K562 (cell line): ENCODE data around the gene CEP128. TPM values are rescaled to one million over a fixed set of nuclear protein-coding genes. Genes with fewer than 3 reads are reported as not detected.

Source experiments
- ATAC-seq: fragments of 200-7000 bp; cut with Tn5 transposase; 3 replicates; pipeline ENCODE4 v1.9.1; 2020; ENCODE audit warnings: moderate library complexity
- BruUV-seq: library from RNA; stranded (reverse); fragments of 400-500 nt; replicated peaks from 2 replicates; lab custom pipeline; 2021; lab: Mats Ljungman, UMichigan
- CTCF ChIA-PET: fragments of 300-600 bp; formaldehyde crosslinking; extraction: SDS; loops from one replicate; lab custom pipeline; 2021; ENCODE audit warnings: low intra/inter-chr PET ratio; lab: Yijun Ruan, JAX
- POLR2A ChIA-PET: fragments of 300-600, 350-650 bp; sonication (Branson Sonifier 250); formaldehyde crosslinking; extraction: SDS; loops from one replicate; lab custom pipeline; 2021; ENCODE audit warnings: antibody characterized with exemption, inconsistent platforms; lab: Yijun Ruan, JAX
- DNase-seq, 4 experiments: peaks; one replicate each; pipeline versions ENCODE4 v3.0.0 to v3.0.0-alpha.2; 2011 to 2018; ENCODE audit warnings: low spot score in 3 of 4, mixed read lengths in 3 of 4; ENCODE audit errors: extremely low read depth in 1 of 4
- FAIRE-seq: peaks from 2 replicates; lab custom pipeline; 2011; peaks lifted over from hg19 to GRCh38; lab: Jason Lieb, UNC
- H2AFZ ChIP-seq: 2 replicates; pipeline ENCODE4 v1.6.0; 2011; ENCODE audit warnings: low read depth, low read length, control low read depth, inconsistent platforms
- H3K27ac ChIP-seq: fragments of 200-600 bp; 3 replicates; pipeline ENCODE4 v1.8.0; 2011; ENCODE audit warnings: low read depth, mild to moderate bottlenecking, control low read depth, inconsistent platforms, low read length, moderate library complexity, mixed read lengths; ENCODE audit errors: extremely low read depth
- H3K27me3 ChIP-seq, 2 experiments: fragments of 300-600 bp in 1 of 2; 2 replicates in 1 of 2; 3 replicates in 1 of 2; pipeline versions ENCODE4 v1.6.0 to v1.8.0; 2011; ENCODE audit warnings: inconsistent platforms in 2 of 2, low read length in 2 of 2, mild to moderate bottlenecking in 1 of 2, mixed read lengths in 1 of 2, moderate library complexity in 1 of 2; ENCODE audit not compliant: control insufficient read depth in 2 of 2, insufficient read depth in 2 of 2
- H3K36me3 ChIP-seq: fragments of 300-600 bp; 3 replicates; pipeline ENCODE4 v1.8.0; 2011; ENCODE audit warnings: mild to moderate bottlenecking, low read length, inconsistent platforms; ENCODE audit not compliant: control insufficient read depth, insufficient read depth
- H3K4me1 ChIP-seq, 2 experiments: fragments of 200-600 bp in 1 of 2; replicated peaks in 1 of 2; 2 replicates in 1 of 2; 3 replicates in 1 of 2; pipeline versions ENCODE4 v1.5.1 to v1.8.0; 2011; ENCODE audit warnings: inconsistent platforms in 2 of 2, low read length in 2 of 2, mild to moderate bottlenecking in 1 of 2, mixed read lengths in 1 of 2, moderate library complexity in 1 of 2; ENCODE audit not compliant: control insufficient read depth in 2 of 2, insufficient read depth in 2 of 2
- H3K4me2 ChIP-seq: 2 replicates; pipeline ENCODE4 v1.6.1; 2011; ENCODE audit warnings: low read length, control low read depth, inconsistent platforms, mixed read lengths; ENCODE audit not compliant: insufficient read depth
- H3K4me3 ChIP-seq: fragments of 200-600 bp; sonication (generic), shearing (Covaris generic); 2 replicates; pipeline ENCODE4 v1.5.1; 2016; ENCODE audit warnings: control low read depth, inconsistent platforms
- H3K79me2 ChIP-seq: fragments of 200-600 bp; 3 replicates; pipeline ENCODE4 v1.8.0; 2011; ENCODE audit warnings: low read length, inconsistent platforms; ENCODE audit not compliant: control insufficient read depth, insufficient read depth
- H3K9ac ChIP-seq, 2 experiments: 2 replicates each; pipeline versions ENCODE4 v1.6.0 to v1.6.1; 2011; ENCODE audit warnings: low read depth in 2 of 2, low read length in 2 of 2, control low read depth in 1 of 2, inconsistent platforms in 1 of 2, mild to moderate bottlenecking in 1 of 2, mixed read lengths in 1 of 2; ENCODE audit not compliant: insufficient read depth in 1 of 2
- H3K9me1 ChIP-seq: one replicate; pipeline ENCODE4 v1.6.0; 2011; ENCODE audit warnings: inconsistent platforms, mild to moderate bottlenecking, low read length, moderate library complexity; ENCODE audit not compliant: control insufficient read depth, insufficient read depth
- H3K9me3 ChIP-seq: replicated peaks from 2 replicates; pipeline ENCODE4 v1.5.1; 2011; ENCODE audit warnings: low read depth, low read length, inconsistent platforms; ENCODE audit not compliant: control insufficient read depth, insufficient read depth
- H4K20me1 ChIP-seq: replicated peaks from 2 replicates; pipeline ENCODE4 v1.6.1; 2011; ENCODE audit warnings: low read length, inconsistent platforms, mixed read lengths; ENCODE audit not compliant: control insufficient read depth, insufficient read depth
- NFYB ChIP-seq: IDR thresholded peaks from 2 replicates; pipeline ENCODE4 v1.6.1; 2011; ENCODE audit warnings: mild to moderate bottlenecking, moderate library complexity; ENCODE audit not compliant: insufficient read length; ENCODE audit errors: extremely low read depth
- SOX6 ChIP-seq: fragments of 450-650 bp; IDR thresholded peaks from 2 replicates; pipeline ENCODE4 v1.6.1; 2014; ENCODE audit warnings: mild to moderate bottlenecking
- TAF1 ChIP-seq: IDR thresholded peaks from 2 replicates; pipeline ENCODE4 v1.6.1; 2011; ENCODE audit warnings: mild to moderate bottlenecking, low read length, moderate library complexity; ENCODE audit not compliant: insufficient read depth, control insufficient read depth, severe bottlenecking; ENCODE audit errors: extremely low read depth
- ZNF184 ChIP-seq: sonication (generic); formaldehyde crosslinking; IDR thresholded peaks from 2 replicates; pipeline ENCODE4 v1.5.0; 2020; ENCODE audit warnings: missing genetic modification reagents
- ZNF311 ChIP-seq: fragments of 250-450 bp; sonication (Bioruptor Pico); IDR thresholded peaks from 2 replicates; pipeline ENCODE4 v1.4.0; 2020; ENCODE audit warnings: mild to moderate bottlenecking, moderate library complexity
- ZNF436 ChIP-seq: fragments of 250-450, 450-650 bp; sonication (Bioruptor Pico); formaldehyde crosslinking; IDR thresholded peaks from 2 replicates; pipeline ENCODE4 v1.7.0; 2020; ENCODE audit warnings: mild to moderate bottlenecking
- WGBS: fragments of 100-300 bp; shearing (Covaris generic); methylation state at CpG from one replicate; pipeline ENCODE4 v1.1.6; 2016; ENCODE audit warnings: low coverage, mixed read lengths; ENCODE audit not compliant: insufficient coverage; ENCODE audit errors: missing lambda C conversion rate; 5-methylcytosine and 5-hydroxymethylcytosine counted together
- in situ Hi-C: fragments of 300-500 bp; cut with MboI; formaldehyde crosslinking; loops from 4 replicates; pipeline ENCODE4 v1.15.0; 2018; ENCODE audit warnings: inconsistent platforms, mixed read lengths
- intact Hi-C: fragments of 100-400 bp; cut with micrococcal nuclease; formaldehyde crosslinking; loops from 2 replicates; pipeline ENCODE4 v1.14.2; 2022
- polyA plus RNA-seq, 8 experiments: library from polyadenylated mRNA; depleted of rRNA in 4 of 8; stranded (reverse) in 5 of 8; unstranded in 3 of 8; fragments of >200 nt; fragmentation: Nextera tagmentation in 2 of 8; fragmentation: Illumina TruSeq in 1 of 8; extraction: Ambion mirVana in 2 of 8; extraction: Trizol in 1 of 8; gene quantifications; 2 replicates each; pipeline versions ENCODE4 v1.2.1 to v1.2.3, GENCODE V29; 2011 to 2014; ENCODE audit warnings: inconsistent platforms in 1 of 8, missing spikeins in 1 of 8
- total RNA-seq, 7 experiments: library from RNA; depleted of rRNA in 6 of 7; stranded (reverse); fragments of >200 nt in 6 of 7; fragmentation: Illumina TruSeq in 2 of 7; extraction: Trizol in 2 of 7; gene quantifications; 2 replicates each; pipeline versions ENCODE4 v1.2.1 to v1.2.3, GENCODE V29; 2011 to 2021; ENCODE audit warnings: low replicate concordance in 1 of 7
- TF ChIP-seq, protein P1 (sequence below): sonication (generic); formaldehyde crosslinking; IDR thresholded peaks from 2 replicates; pipeline ENCODE4 v1.8.0; 2022; ENCODE audit warnings: missing genetic modification reagents, mild to moderate bottlenecking, borderline replicate concordance
- TF ChIP-seq, protein P2 (sequence below), 2 experiments: fragments of 450-650 bp; IDR thresholded peaks; 2 replicates each; pipeline ENCODE4 v1.6.1; 2016

Gene CEP128
- total and polyA plus RNA-seq, 9 of the 15 experiments (the other 6 are each of a cell fraction or from before 2014, with no cell fraction given) = 2.3 to 9.2 (median 4.6) TPM

DNA sequence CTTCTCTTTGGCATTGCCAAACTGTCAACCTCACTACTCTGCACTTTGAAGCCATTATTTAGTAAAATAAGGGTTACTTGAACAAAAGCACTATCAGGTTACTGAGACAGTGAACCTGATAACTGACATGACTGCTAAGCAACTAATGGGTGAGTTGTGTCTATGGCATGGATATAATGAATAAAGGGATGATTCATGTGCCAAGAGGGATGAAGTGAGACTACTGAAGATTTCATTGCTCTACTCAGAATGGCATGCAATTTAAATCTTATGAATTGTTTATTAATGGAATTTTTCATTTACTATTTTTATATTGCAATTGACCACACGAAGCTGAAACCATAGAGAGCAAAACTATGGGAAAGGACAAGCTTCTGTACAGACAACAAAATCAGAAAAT, 74.4 kb downstream of the CEP128 start:
- Histone ChIP-seq H3K36me3 (no peaks in the 10 kb centered on the region), H3K4me3 (no peak overlapping the region), H3K9ac (no peak overlapping the region), H3K27ac (no peak overlapping the region), H3K4me1 (no peaks in the 10 kb centered on the region), H3K4me2 (no peak overlapping the region), H3K79me2 (no peaks in the 10 kb centered on the region), H3K27me3 (no peaks in the 10 kb centered on the region), H4K20me1 (no peaks in the 10 kb centered on the region), H3K9me3 (no peaks in the 10 kb centered on the region), H3K9me1 (no peaks in the 10 kb centered on the region), H2AFZ (no peak overlapping the region)
- in situ Hi-C loops = no loop called here
- no peak for DNase-seq
- ChIA-PET POLR2A (no interaction called here), CTCF (no interaction called here)
- ATAC-seq = no peak
- BruUV-seq = no TSS peak
- WGBS = 21% methylated on average over 1 of the region's 1 CpG
- no peak for TF ChIP-seq SOX6
- no peak for FAIRE-seq
- intact Hi-C loops = no loop called here

DNA sequence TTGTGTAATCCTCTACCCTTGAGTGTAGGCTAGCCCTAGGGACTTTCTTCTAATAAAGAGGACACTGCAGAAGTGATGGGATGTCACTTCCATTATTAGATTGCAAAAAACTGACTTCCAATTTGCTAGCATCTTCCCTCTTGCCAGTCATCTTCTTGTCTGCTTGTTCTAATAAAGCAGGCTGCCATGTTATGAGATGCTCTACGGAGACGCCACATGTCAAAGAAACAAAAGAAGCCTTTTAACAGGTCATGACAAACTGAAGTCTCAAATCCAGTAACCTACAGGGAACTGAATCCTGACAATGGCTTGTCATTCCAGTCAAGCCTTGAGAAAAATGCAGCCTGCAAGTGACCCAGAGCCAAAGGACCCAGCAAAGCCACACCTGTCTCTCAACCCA, 76.0 kb downstream of the CEP128 start:
- FAIRE-seq = no peak
- no peak overlapping the region for H3K4me3 ChIP-seq
- ATAC-seq = no peak
- no peak for DNase-seq
- H3K27ac ChIP-seq = no peak overlapping the region
- ChIA-PET CTCF (no interaction called here), POLR2A (no interaction called here)
- intact Hi-C loops = no loop called here
- no peak overlapping the region for H3K4me2 ChIP-seq
- H3K9ac ChIP-seq = no peak overlapping the region
- BruUV-seq = no TSS peak
- no peaks in the 10 kb centered on the region for H3K9me1 ChIP-seq
- H3K36me3 ChIP-seq = no peaks in the 10 kb centered on the region
- no peaks in the 10 kb centered on the region for H3K4me1 ChIP-seq
- no peaks in the 10 kb centered on the region for H4K20me1 ChIP-seq
- H3K27me3 ChIP-seq = no peaks in the 10 kb centered on the region
- H3K9me3 ChIP-seq = no peaks in the 10 kb centered on the region
- no peak overlapping the region for H2AFZ ChIP-seq
- 100% methylated on average over 1 of the region's 2 CpGs for WGBS
- in situ Hi-C loops = no loop called here
- TF ChIP-seq ZNF184 (no peak), ZNF311 (CRISPR knock-in tag) (no peak), TAF1 (no peak), NFYB (no peak), ZNF436 (no peak)
- TF ChIP-seq, protein P1, sequence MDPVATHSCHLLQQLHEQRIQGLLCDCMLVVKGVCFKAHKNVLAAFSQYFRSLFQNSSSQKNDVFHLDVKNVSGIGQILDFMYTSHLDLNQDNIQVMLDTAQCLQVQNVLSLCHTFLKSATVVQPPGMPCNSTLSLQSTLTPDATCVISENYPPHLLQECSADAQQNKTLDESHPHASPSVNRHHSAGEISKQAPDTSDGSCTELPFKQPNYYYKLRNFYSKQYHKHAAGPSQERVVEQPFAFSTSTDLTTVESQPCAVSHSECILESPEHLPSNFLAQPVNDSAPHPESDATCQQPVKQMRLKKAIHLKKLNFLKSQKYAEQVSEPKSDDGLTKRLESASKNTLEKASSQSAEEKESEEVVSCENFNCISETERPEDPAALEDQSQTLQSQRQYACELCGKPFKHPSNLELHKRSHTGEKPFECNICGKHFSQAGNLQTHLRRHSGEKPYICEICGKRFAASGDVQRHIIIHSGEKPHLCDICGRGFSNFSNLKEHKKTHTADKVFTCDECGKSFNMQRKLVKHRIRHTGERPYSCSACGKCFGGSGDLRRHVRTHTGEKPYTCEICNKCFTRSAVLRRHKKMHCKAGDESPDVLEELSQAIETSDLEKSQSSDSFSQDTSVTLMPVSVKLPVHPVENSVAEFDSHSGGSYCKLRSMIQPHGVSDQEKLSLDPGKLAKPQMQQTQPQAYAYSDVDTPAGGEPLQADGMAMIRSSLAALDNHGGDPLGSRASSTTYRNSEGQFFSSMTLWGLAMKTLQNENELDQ (CRISPR knock-in tag) = no peak
- TF ChIP-seq, protein P2, sequence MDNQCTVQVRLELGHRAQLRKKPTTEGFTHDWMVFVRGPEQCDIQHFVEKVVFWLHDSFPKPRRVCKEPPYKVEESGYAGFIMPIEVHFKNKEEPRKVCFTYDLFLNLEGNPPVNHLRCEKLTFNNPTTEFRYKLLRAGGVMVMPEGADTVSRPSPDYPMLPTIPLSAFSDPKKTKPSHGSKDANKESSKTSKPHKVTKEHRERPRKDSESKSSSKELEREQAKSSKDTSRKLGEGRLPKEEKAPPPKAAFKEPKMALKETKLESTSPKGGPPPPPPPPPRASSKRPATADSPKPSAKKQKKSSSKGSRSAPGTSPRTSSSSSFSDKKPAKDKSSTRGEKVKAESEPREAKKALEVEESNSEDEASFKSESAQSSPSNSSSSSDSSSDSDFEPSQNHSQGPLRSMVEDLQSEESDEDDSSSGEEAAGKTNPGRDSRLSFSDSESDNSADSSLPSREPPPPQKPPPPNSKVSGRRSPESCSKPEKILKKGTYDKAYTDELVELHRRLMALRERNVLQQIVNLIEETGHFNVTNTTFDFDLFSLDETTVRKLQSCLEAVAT (IDR thresholded peaks at IDR 0.05) = no peak
- H3K79me2 ChIP-seq = no peaks in the 10 kb centered on the region
